T-helper 2 cell treated with Interferon-gamma antibody and Interleukin-4, amounts not matched to agents 5 μg/mL and 100 μg/mL, for 36 hours (primary cell): ENCODE data around the gene SLC22A13.

ENCODE experiments used
- DNase-seq: peaks from one replicate; pipeline ENCODE4 v3.0.0; 2021; ENCODE audit warnings: low spot score
- H3K27ac Mint-ChIP-seq: one replicate; pipeline ENCODE4 v1.8.0; 2021; ENCODE audit warnings: mild to moderate bottlenecking, mixed read lengths
- H3K27me3 Mint-ChIP-seq: one replicate; pipeline ENCODE4 v1.8.0; 2021; ENCODE audit warnings: low read depth, mixed read lengths
- H3K36me3 Mint-ChIP-seq: one replicate; pipeline ENCODE4 v1.8.0; 2021; ENCODE audit warnings: low read depth, mixed read lengths
- H3K4me1 Mint-ChIP-seq: one replicate; pipeline ENCODE4 v1.8.0; 2021; ENCODE audit warnings: low read depth, mixed read lengths
- H3K4me3 Mint-ChIP-seq: one replicate; pipeline ENCODE4 v1.8.0; 2022; ENCODE audit warnings: mild to moderate bottlenecking, moderate library complexity, mixed read lengths
- H3K9me3 Mint-ChIP-seq: one replicate; pipeline ENCODE4 v1.8.0; 2021; ENCODE audit warnings: mixed read lengths

Gene SLC22A13

GRCh38 chr3:38297947-38298711 is 32.5 kb downstream of the SLC22A13 start:
- Mint-ChIP-seq H3K4me1 (no peaks in the 10 kb centered on the region), H3K9me3 (no peaks in the 10 kb centered on the region), H3K4me3 (no peak overlapping the region), H3K27me3 (peaks cover 24% of the 10 kb centered on the region), H3K36me3 (no peaks in the 10 kb centered on the region), H3K27ac (no peak overlapping the region)
- no peak for DNase-seq

DNA sequence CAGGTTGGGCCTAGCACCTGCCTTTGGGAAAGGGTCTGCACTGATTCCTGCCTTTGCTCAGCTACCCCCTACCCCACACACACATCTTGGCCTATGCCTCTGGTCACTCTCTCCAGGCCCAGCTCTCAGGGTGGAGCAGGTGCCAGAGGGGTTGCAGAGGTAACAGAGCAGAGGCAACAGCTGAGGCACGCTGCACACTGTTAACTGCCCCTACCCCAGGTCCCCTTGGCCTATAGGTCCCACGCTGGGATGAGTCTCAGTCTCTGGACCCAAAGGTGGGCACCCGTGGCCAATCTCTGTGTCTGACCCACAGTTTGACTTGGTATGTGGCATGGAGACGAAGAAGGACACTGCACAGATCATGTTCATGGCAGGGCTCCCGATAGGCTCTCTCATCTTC is 41.3 kb downstream of the SLC22A13 start:
- no peak overlapping the region for H3K4me3 Mint-ChIP-seq
- no peak overlapping the region for H3K27ac Mint-ChIP-seq
- no peak for DNase-seq
- no peaks in the 10 kb centered on the region for H3K4me1 Mint-ChIP-seq
- H3K27me3 Mint-ChIP-seq: peaks cover 22% of the 10 kb centered on the region
- no peaks in the 10 kb centered on the region for H3K36me3 Mint-ChIP-seq
- no peaks in the 10 kb centered on the region for H3K9me3 Mint-ChIP-seq

- H3K4me1 Mint-ChIP-seq: no peaks in the 10 kb centered on the region
- peaks cover 22% of the 10 kb centered on the region for H3K27me3 Mint-ChIP-seq
These were observed 42.0 kb downstream of the SLC22A13 start for GRCh38 chr3:38307599-38307998.

GRCh38 chr3:38308456-38308855 is 42.8 kb downstream of the SLC22A13 start:
- peaks cover 18% of the 10 kb centered on the region for H3K27me3 Mint-ChIP-seq
- no peak overlapping the region for H3K4me3 Mint-ChIP-seq
- no peaks in the 10 kb centered on the region for H3K4me1 Mint-ChIP-seq
- H3K36me3 Mint-ChIP-seq: no peaks in the 10 kb centered on the region
- no peak overlapping the region for H3K27ac Mint-ChIP-seq
- no peaks in the 10 kb centered on the region for H3K9me3 Mint-ChIP-seq
- no peak for DNase-seq

More at GRCh38 chr3:38307599-38307998, 42.0 kb downstream of the SLC22A13 start:
- Mint-ChIP-seq H3K36me3 (no peaks in the 10 kb centered on the region), H3K4me3 (no peak overlapping the region), H3K9me3 (no peaks in the 10 kb centered on the region), H3K27ac (no peak overlapping the region)
- DNase-seq: no peak

DNA sequence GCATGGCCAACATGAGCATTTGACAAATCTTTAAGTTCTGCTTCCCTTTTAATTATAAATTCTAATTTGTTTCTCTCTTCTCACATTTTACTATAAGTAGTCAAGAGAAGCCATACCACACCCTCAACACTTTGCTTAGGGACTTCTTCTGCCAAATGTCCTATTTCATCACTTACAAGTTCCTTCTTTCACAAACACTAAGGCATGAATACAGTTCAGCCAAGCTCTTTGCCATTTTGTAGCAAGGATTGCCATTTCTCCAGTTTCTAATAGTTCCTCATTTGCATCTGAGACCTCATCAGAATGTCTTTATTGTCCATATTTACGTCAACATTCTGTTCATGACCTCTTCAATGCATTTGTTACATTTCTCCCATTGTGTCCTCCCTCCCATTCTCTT is 45.9 kb downstream of the SLC22A13 start:
- no peaks in the 10 kb centered on the region for H3K9me3 Mint-ChIP-seq
- peaks cover 12% of the 10 kb centered on the region for H3K27me3 Mint-ChIP-seq
- DNase-seq: no peak
- H3K36me3 Mint-ChIP-seq: no peaks in the 10 kb centered on the region
- no peak overlapping the region for H3K4me3 Mint-ChIP-seq
- no peak overlapping the region for H3K27ac Mint-ChIP-seq
- no peaks in the 10 kb centered on the region for H3K4me1 Mint-ChIP-seq

- peaks cover 12% of the 10 kb centered on the region for H3K27me3 Mint-ChIP-seq
- no peak for DNase-seq
- H3K4me1 Mint-ChIP-seq: no peaks in the 10 kb centered on the region
- no peaks in the 10 kb centered on the region for H3K9me3 Mint-ChIP-seq
- no peak overlapping the region for H3K27ac Mint-ChIP-seq
- no peaks in the 10 kb centered on the region for H3K36me3 Mint-ChIP-seq
- H3K4me3 Mint-ChIP-seq: no peak overlapping the region
These were observed 46.3 kb downstream of the SLC22A13 start for GRCh38 chr3:38311941-38312340.

- DNase-seq: no peak
- H3K4me3 Mint-ChIP-seq: no peak overlapping the region
- no peak overlapping the region for H3K27ac Mint-ChIP-seq
- H3K27me3 Mint-ChIP-seq: peaks cover 12% of the 10 kb centered on the region
- H3K4me1 Mint-ChIP-seq: no peaks in the 10 kb centered on the region
- no peaks in the 10 kb centered on the region for H3K9me3 Mint-ChIP-seq
- no peaks in the 10 kb centered on the region for H3K36me3 Mint-ChIP-seq
These were observed 46.7 kb downstream of the SLC22A13 start for GRCh38 chr3:38312356-38312755.

- Mint-ChIP-seq H3K4me1 (no peaks in the 10 kb centered on the region), H3K27me3 (peaks cover 12% of the 10 kb centered on the region), H3K27ac (no peak overlapping the region), H3K9me3 (no peaks in the 10 kb centered on the region), H3K4me3 (no peak overlapping the region), H3K36me3 (no peaks in the 10 kb centered on the region)
- no peak for DNase-seq
These were observed 47.7 kb downstream of the SLC22A13 start for GRCh38 chr3:38313263-38313662.

DNA sequence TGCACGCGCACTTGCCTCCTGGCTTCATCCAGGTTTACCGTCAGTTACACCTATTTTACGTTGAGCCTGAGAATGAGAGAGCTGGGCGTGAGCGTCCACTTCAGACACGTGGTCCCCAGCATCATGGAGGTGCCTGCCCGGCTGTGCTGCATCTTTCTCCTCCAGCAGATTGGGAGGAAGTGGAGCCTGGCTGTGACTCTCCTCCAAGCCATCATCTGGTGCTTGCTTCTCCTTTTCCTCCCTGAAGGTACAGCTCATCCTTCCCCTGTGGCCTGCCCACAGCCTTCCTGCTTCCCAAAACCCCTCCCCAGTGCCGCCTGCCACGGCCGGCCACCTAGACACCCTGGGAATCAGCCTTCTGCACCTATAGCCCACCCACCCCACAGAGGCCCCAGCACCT is 48.1 kb downstream of the SLC22A13 start:
- Mint-ChIP-seq H3K4me3 (no peak overlapping the region), H3K36me3 (no peaks in the 10 kb centered on the region), H3K27me3 (peaks cover 12% of the 10 kb centered on the region), H3K4me1 (no peaks in the 10 kb centered on the region), H3K27ac (no peak overlapping the region), H3K9me3 (no peaks in the 10 kb centered on the region)
- no peak for DNase-seq

GRCh38 chr3:38314112-38314763 is 48.6 kb downstream of the SLC22A13 start:
- H3K4me1 Mint-ChIP-seq: no peaks in the 10 kb centered on the region

GRCh38 chr3:38314764-38315487 is 49.3 kb downstream of the SLC22A13 start:
- Mint-ChIP-seq H3K27me3 (peaks cover 3% of the 10 kb centered on the region), H3K27ac (no peak overlapping the region), H3K9me3 (no peaks in the 10 kb centered on the region), H3K36me3 (no peaks in the 10 kb centered on the region), H3K4me1 (no peaks in the 10 kb centered on the region), H3K4me3 (no peak overlapping the region)
- no peak for DNase-seq

More at GRCh38 chr3:38314112-38314763, 48.6 kb downstream of the SLC22A13 start:
- H3K9me3 Mint-ChIP-seq: no peaks in the 10 kb centered on the region
- peaks cover 8% of the 10 kb centered on the region for H3K27me3 Mint-ChIP-seq
- no peaks in the 10 kb centered on the region for H3K36me3 Mint-ChIP-seq
- H3K27ac Mint-ChIP-seq: no peak overlapping the region
- DNase-seq: no peak
- H3K4me3 Mint-ChIP-seq: no peak overlapping the region

DNA sequence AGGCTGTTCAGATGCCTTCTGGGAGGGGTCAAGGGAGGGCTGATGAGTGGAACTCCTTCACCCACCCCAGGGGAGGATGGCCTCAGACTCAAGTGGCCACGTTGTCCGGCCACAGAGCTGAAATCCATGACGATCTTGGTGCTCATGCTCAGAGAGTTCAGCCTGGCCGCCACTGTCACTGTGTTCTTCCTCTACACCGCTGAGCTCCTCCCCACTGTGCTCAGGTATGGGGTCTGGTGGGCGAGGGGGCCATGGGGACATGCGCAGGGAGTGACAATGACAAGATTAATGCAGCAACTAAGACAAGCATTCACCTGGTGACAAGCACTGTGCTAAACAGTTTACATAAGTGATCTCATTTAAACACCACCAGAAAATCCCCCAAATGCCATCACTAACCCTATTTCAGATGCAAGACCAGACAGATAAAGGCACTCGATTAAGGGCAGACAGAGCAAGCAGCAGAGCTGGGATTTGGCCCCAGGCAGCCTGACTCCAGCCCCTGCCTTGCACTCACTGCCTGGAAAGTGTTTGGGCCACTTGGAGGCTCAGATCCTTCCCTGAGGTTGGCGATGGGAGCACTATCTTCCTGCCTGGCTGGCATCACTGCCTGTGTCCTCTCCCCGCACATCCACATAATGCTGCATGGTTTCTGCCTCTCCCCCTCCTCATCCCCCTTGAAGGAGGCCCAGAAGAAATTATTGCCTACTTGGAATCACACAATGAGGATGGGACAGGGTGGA is 50.0 kb downstream of the SLC22A13 start:
- Mint-ChIP-seq H3K27me3 (no peaks in the 10 kb centered on the region), H3K9me3 (no peaks in the 10 kb centered on the region), H3K4me3 (no peak overlapping the region), H3K4me1 (no peaks in the 10 kb centered on the region), H3K27ac (no peak overlapping the region), H3K36me3 (no peaks in the 10 kb centered on the region)
- no peak for DNase-seq

DNA sequence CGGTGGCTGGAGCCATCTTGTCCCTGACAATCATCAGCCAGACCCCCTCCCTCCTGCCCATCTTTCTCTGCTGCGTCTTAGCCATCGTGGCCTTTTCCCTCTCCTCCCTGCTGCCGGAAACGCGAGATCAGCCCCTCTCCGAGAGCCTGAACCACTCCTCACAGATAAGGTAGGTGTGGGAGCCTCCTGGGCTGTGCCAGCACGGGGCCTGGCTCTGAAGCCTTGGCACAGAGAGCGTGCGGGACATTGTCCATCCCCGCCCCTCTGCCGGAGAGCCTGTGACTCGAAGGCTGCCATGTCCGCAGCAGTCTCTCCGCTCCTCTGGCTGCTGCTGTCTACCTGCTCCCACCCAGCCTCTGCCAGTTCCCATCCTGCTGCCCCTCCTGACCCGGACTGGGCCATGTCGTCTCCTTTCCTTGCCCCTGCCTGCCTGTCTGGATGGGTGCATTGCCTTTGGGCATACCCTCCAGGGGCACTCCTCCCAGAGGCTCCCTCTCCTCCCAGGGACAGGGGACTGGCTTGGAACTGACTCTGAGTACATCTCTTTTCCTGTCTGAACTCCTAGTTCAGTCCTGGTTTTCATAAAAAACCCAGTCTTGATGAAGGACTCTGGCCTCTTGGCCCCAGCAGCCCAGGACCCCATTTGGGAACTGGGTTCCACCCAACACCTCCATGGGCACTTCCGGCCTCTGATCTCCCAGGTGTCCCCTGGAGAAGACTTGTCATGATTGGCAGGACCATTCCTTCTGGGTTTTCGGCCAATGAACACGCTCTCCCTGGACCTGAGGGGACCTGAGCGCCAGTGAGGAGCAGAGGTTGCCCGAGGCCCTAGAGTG is 51.0 kb downstream of the SLC22A13 start:
- no peaks in the 10 kb centered on the region for H3K4me1 Mint-ChIP-seq
- H3K27me3 Mint-ChIP-seq: no peaks in the 10 kb centered on the region
- peaks cover 3% of the 10 kb centered on the region for H3K9me3 Mint-ChIP-seq
- no peak overlapping the region for H3K27ac Mint-ChIP-seq
- no peak overlapping the region for H3K4me3 Mint-ChIP-seq
- no peaks in the 10 kb centered on the region for H3K36me3 Mint-ChIP-seq
- DNase-seq: no peak
